Measurements from ENCODE around the gene IL1RL1. TPM values are rescaled to one million over a fixed set of nuclear protein-coding genes. Genes with fewer than 3 reads are reported as not detected.

IL1RL1 gene
- total RNA-seq, 1 donor from 2014 or later, result 0.27 TPM

GRCh38 chr2:102296449-102296848 is 14.9 kb upstream of the IL1RL1 start:
- Histone ChIP-seq H2AFZ (ENCODE audit: low read depth, low read length) (no peak overlapping the region), H3K4me2 (ENCODE audit: low read length) (no peak overlapping the region), H3K27me3 (ENCODE audit: insufficient read depth, low read length) (peaks cover 9% of the 10 kb centered on the region), H3K4me3 (ENCODE audit: insufficient read depth, low read depth, low read length) (no peak overlapping the region), H4K20me1 (ENCODE audit: insufficient read depth, low read length) (no peaks in the 10 kb centered on the region), H3K27ac (ENCODE audit: low read depth, low read length) (no peak overlapping the region), H3K9ac (ENCODE audit: low read length) (no peak overlapping the region), H3K36me3 (ENCODE audit: insufficient read depth, low read length) (no peaks in the 10 kb centered on the region), H3K4me1 (ENCODE audit: insufficient read depth, low read length) (no peaks in the 10 kb centered on the region), H3K79me2 (ENCODE audit: insufficient read depth, low read length) (no peaks in the 10 kb centered on the region), H3K9me3 (ENCODE audit: insufficient read depth, low read depth, low read length) (no peaks in the 10 kb centered on the region)
- peak overlapping the region; percentile 6 for H3K27ac Mint-ChIP-seq (ENCODE audit: unreplicated experiment)
- no peak for FAIRE-seq
- H3K4me3 Mint-ChIP-seq (ENCODE audit: unreplicated experiment), result no peak overlapping the region
- H3K9me3 Mint-ChIP-seq (ENCODE audit: unreplicated experiment), result no peaks in the 10 kb centered on the region
- no peak for TF ChIP-seq CTCF (IDR thresholded peaks at IDR 0.05; ENCODE audit: insufficient read depth, low read depth, low read length)
- TF ChIP-seq EZH2 (IDR thresholded peaks at IDR 0.05; ENCODE audit: insufficient read depth, low read length), result no peak
- H3K27me3 Mint-ChIP-seq (ENCODE audit: low read depth, unreplicated experiment), result peaks cover 6% of the 10 kb centered on the region
- no peak for DNase-seq (ENCODE audit: low read depth)
- no peaks in the 10 kb centered on the region for H3K36me3 Mint-ChIP-seq (ENCODE audit: low read depth, unreplicated experiment)
- peaks cover 3% of the 10 kb centered on the region for H3K4me1 Mint-ChIP-seq (ENCODE audit: low read depth, unreplicated experiment)

DNA sequence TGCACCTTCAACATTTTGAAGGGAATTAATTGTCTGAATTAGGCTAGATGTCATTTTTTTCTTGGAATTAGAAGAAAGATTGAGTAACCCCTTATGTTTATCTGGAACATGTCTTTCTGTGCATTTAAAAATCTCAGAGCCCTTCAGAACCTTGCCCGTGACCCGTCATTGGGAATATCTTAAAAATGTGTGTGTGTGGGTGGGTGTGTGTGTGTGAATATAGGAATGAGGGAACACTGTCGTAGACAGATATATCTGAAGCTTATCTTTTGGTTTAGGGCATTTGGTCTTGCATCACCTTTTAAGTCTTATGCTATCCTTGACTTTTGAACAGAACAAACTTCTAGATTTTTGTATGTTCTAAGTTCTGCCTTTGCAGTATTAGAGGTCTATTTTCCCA is 13.5 kb upstream of the IL1RL1 start:
- Mint-ChIP-seq H3K4me1 (ENCODE audit: low read depth, unreplicated experiment) (peaks cover 6% of the 10 kb centered on the region), H3K4me3 (ENCODE audit: unreplicated experiment) (no peak overlapping the region), H3K27me3 (ENCODE audit: low read depth, unreplicated experiment) (peaks cover 5% of the 10 kb centered on the region), H3K36me3 (ENCODE audit: low read depth, unreplicated experiment) (no peaks in the 10 kb centered on the region), H3K9me3 (ENCODE audit: unreplicated experiment) (no peaks in the 10 kb centered on the region), H3K27ac (ENCODE audit: unreplicated experiment) (peak overlapping the region; percentile 6)
- no peaks in the 10 kb centered on the region for H3K9me3 ChIP-seq (ENCODE audit: insufficient read depth, low read depth, low read length)
- H3K79me2 ChIP-seq (ENCODE audit: insufficient read depth, low read length), result no peaks in the 10 kb centered on the region
- peaks cover 6% of the 10 kb centered on the region for H3K27me3 ChIP-seq (ENCODE audit: insufficient read depth, low read length)
- peak; percentile 15 for DNase-seq (ENCODE audit: low read depth)
- no peaks in the 10 kb centered on the region for H3K36me3 ChIP-seq (ENCODE audit: insufficient read depth, low read length)
- no peak for FAIRE-seq
- TF ChIP-seq EZH2 (IDR thresholded peaks at IDR 0.05; ENCODE audit: insufficient read depth, low read length), result no peak
- no peaks in the 10 kb centered on the region for H4K20me1 ChIP-seq (ENCODE audit: insufficient read depth, low read length)
- no peak overlapping the region for H2AFZ ChIP-seq (ENCODE audit: low read depth, low read length)
- no peak overlapping the region for H3K9ac ChIP-seq (ENCODE audit: low read length)
- H3K4me1 ChIP-seq (ENCODE audit: insufficient read depth, low read length), result no peaks in the 10 kb centered on the region
- H3K27ac ChIP-seq (ENCODE audit: low read depth, low read length), result no peak overlapping the region
- H3K4me3 ChIP-seq (ENCODE audit: insufficient read depth, low read depth, low read length), result no peak overlapping the region
- H3K4me2 ChIP-seq (ENCODE audit: low read length), result no peak overlapping the region

DNA sequence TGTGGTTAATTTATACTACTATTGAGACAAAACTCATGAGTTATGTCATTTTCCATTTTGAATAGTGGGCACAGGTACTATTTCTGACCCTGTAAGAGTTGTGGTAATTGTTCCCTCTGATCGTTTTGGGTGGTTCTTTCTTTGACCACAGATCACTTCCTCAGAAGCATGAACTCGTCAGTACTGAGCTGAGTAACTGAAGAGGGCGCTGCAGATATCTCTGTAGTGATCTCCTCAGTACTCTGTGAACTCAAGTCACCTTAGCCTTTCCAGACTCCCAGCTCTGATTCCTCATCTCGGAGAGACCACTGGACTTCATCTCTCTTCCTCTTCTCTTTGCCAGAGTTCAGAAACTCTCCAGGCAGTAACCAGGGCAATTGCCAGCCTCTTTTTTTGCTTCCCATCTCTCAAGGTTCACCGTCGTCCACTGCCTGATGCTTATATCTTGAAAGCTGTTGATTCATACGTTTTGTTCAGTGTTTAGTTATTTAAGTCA is 9.4 kb upstream of the IL1RL1 start:
- no peak overlapping the region for H3K27ac ChIP-seq (ENCODE audit: low read depth, low read length)
- H3K4me3 ChIP-seq (ENCODE audit: insufficient read depth, low read depth, low read length), result no peak overlapping the region
- no peak overlapping the region for H3K4me3 Mint-ChIP-seq (ENCODE audit: unreplicated experiment)
- FAIRE-seq (no peak), DNase-seq (ENCODE audit: low read depth) (peak; percentile 4)
- no peak overlapping the region for H2AFZ ChIP-seq (ENCODE audit: low read depth, low read length)
- no peaks in the 10 kb centered on the region for H3K36me3 Mint-ChIP-seq (ENCODE audit: low read depth, unreplicated experiment)
- H3K9me3 ChIP-seq (ENCODE audit: insufficient read depth, low read depth, low read length), result no peaks in the 10 kb centered on the region
- H3K4me1 ChIP-seq (ENCODE audit: insufficient read depth, low read length), result no peaks in the 10 kb centered on the region
- TF ChIP-seq EZH2 (IDR thresholded peaks at IDR 0.05; ENCODE audit: insufficient read depth, low read length) (no peak), CTCF (IDR thresholded peaks at IDR 0.05; ENCODE audit: insufficient read depth, low read depth, low read length) (peak; percentile 18)
- peaks cover 9% of the 10 kb centered on the region for H3K4me1 Mint-ChIP-seq (ENCODE audit: low read depth, unreplicated experiment)
- no peak overlapping the region for H3K4me2 ChIP-seq (ENCODE audit: low read length)
- H3K27me3 Mint-ChIP-seq (ENCODE audit: low read depth, unreplicated experiment), result no peaks in the 10 kb centered on the region
- no peaks in the 10 kb centered on the region for H3K27me3 ChIP-seq (ENCODE audit: insufficient read depth, low read length)
- H3K36me3 ChIP-seq (ENCODE audit: insufficient read depth, low read length), result no peaks in the 10 kb centered on the region
- no peaks in the 10 kb centered on the region for H3K9me3 Mint-ChIP-seq (ENCODE audit: unreplicated experiment)
- H3K79me2 ChIP-seq (ENCODE audit: insufficient read depth, low read length), result no peaks in the 10 kb centered on the region
- no peak overlapping the region for H3K9ac ChIP-seq (ENCODE audit: low read length)
- no peak overlapping the region for H3K27ac Mint-ChIP-seq (ENCODE audit: unreplicated experiment)
- H4K20me1 ChIP-seq (ENCODE audit: insufficient read depth, low read length), result no peaks in the 10 kb centered on the region
